ENCODE measurements around the gene MYO7B.

The MYO7B gene

GRCh38 chr2:127655209-127656073 is 120.0 kb downstream of the MYO7B start:
- TF ChIP-seq SPI1 (IDR thresholded peaks at IDR 0.05; ENCODE audit: borderline replicate concordance, low read depth) (no peak), POLR2AphosphoS5 (IDR thresholded peaks at IDR 0.05; ENCODE audit: low read depth) (no peak), REST (IDR thresholded peaks at IDR 0.05; ENCODE audit: insufficient replicate concordance, low read depth) (no peak), GABPA (IDR thresholded peaks at IDR 0.05; ENCODE audit: low read depth) (no peak)
- no peak overlapping the region for H3K4me3 ChIP-seq (replicated peaks; ENCODE audit: insufficient read depth, low read length)
- no peaks in the 10 kb centered on the region for H3K27me3 ChIP-seq (ENCODE audit: insufficient read depth, poor library complexity, severe bottlenecking)
- no peak for DNase-seq (ENCODE audit: low read depth in 1 of 2, low spot score in 1 of 2)
- no peak overlapping the region for H3K27ac ChIP-seq (replicated peaks)

- TF ChIP-seq REST (IDR thresholded peaks at IDR 0.05; ENCODE audit: insufficient replicate concordance, low read depth) (no peak), POLR2AphosphoS5 (IDR thresholded peaks at IDR 0.05; ENCODE audit: low read depth) (no peak), SPI1 (IDR thresholded peaks at IDR 0.05; ENCODE audit: borderline replicate concordance, low read depth) (no peak), CTCF (IDR thresholded peaks at IDR 0.05; ENCODE audit: insufficient read depth, low read length) (no peak), GABPA (IDR thresholded peaks at IDR 0.05; ENCODE audit: low read depth) (no peak)
- Histone ChIP-seq H3K27ac (replicated peaks) (no peak overlapping the region), H3K4me3 (replicated peaks; ENCODE audit: insufficient read depth, low read length) (no peak overlapping the region), H3K27me3 (ENCODE audit: insufficient read depth, poor library complexity, severe bottlenecking) (no peaks in the 10 kb centered on the region)
- no peak for DNase-seq (ENCODE audit: low read depth in 1 of 2, low spot score in 1 of 2)
These were observed 121.2 kb downstream of the MYO7B start for GRCh38 chr2:127656569-127657231.

GRCh38 chr2:127657232-127657595 is 121.7 kb downstream of the MYO7B start:
- DNase-seq (ENCODE audit: low read depth in 1 of 2, low spot score in 1 of 2): no peak
- TF ChIP-seq GABPA (IDR thresholded peaks at IDR 0.05; ENCODE audit: low read depth): no peak
- no peak for TF ChIP-seq REST (IDR thresholded peaks at IDR 0.05; ENCODE audit: insufficient replicate concordance, low read depth)
- no peak for TF ChIP-seq CTCF (IDR thresholded peaks at IDR 0.05; ENCODE audit: insufficient read depth, low read length)
- TF ChIP-seq POLR2AphosphoS5 (IDR thresholded peaks at IDR 0.05; ENCODE audit: low read depth): no peak
- no peak for TF ChIP-seq SPI1 (IDR thresholded peaks at IDR 0.05; ENCODE audit: borderline replicate concordance, low read depth)
- no peak overlapping the region for H3K4me3 ChIP-seq (replicated peaks; ENCODE audit: insufficient read depth, low read length)
- H3K27ac ChIP-seq (replicated peaks): no peak overlapping the region
- H3K27me3 ChIP-seq (ENCODE audit: insufficient read depth, poor library complexity, severe bottlenecking): no peaks in the 10 kb centered on the region
